Upper lobe of left lung (tissue), 4 donors: ENCODE data around the gene PPP3CA.

ENCODE experiments used
- CTCF ChIP-seq, 6 experiments: fragments of 450-650 bp in 4 of 6; fragments of 200-600 bp in 2 of 6; sonication (generic) in 2 of 6; IDR thresholded peaks; one replicate each; pipeline ENCODE4 v1.5.1; 2016 to 2019; ENCODE audit warnings: antibody characterized with exemption in 6 of 6
- POLR2A ChIP-seq, 4 donors: fragments of 450-650 bp; IDR thresholded peaks; one replicate each; pipeline ENCODE4 v1.5.1; 2016 to 2017; ENCODE audit warnings: antibody characterized with exemption in 4 of 4, mild to moderate bottlenecking in 2 of 4
- POLR2AphosphoS5 ChIP-seq, 2 donors: sonication (generic); formaldehyde crosslinking; IDR thresholded peaks; one replicate each; pipeline ENCODE4 v1.5.1; 2017; ENCODE audit warnings: antibody characterized with exemption in 2 of 2

GRCh38 chr4:101033986-101034385 is 313.3 kb downstream of the PPP3CA start:
- TF ChIP-seq CTCF (IDR thresholded peaks at IDR 0.05) = no peak
- no peak for TF ChIP-seq POLR2A (IDR thresholded peaks at IDR 0.05)
- TF ChIP-seq POLR2AphosphoS5 (IDR thresholded peaks at IDR 0.05) = no peak
